HepG2 (cell line): ENCODE measurements around the gene ARFGAP3. TPM values are rescaled to one million over a fixed set of nuclear protein-coding genes. Genes with fewer than 3 reads are reported as not detected.
A peak's percentile ranks its signal among the peaks of the same experiment; 100 is the strongest.

Source experiments
- ATAC-seq: fragments of 200-7000 bp; cut with Tn5 transposase; 3 replicates; pipeline ENCODE4 v1.9.1; 2020; ENCODE audit warnings: mild to moderate bottlenecking, moderate library complexity
- BruUV-seq: library from RNA; stranded (reverse); fragments of 400-500 nt; replicated peaks from 2 replicates; lab custom pipeline; 2021; lab: Mats Ljungman, UMichigan
- CTCF ChIA-PET: fragments of 300-600 bp; formaldehyde crosslinking; extraction: SDS; loops from one replicate; lab custom pipeline; 2021; ENCODE audit warnings: low total read pairs, inconsistent platforms, low intra/inter-chr PET ratio; lab: Yijun Ruan, JAX
- POLR2A ChIA-PET: fragments of 350-600 bp; sonication (Branson Sonifier 250); formaldehyde crosslinking; loops from one replicate; lab custom pipeline; 2020; ENCODE audit warnings: antibody characterized with exemption, inconsistent platforms; lab: Yijun Ruan, JAX
- DNase-seq: peaks from one replicate; pipeline ENCODE4 v3.0.0-alpha.2; 2015; ENCODE audit warnings: low spot score
- FAIRE-seq: peaks from 3 replicates; lab custom pipeline; 2011; peaks lifted over from hg19 to GRCh38; lab: Jason Lieb, UNC
- H2AFZ ChIP-seq: one replicate; pipeline ENCODE4 v1.6.1; 2011; ENCODE audit warnings: low read length, inconsistent platforms
- H3K27ac ChIP-seq: fragments of 300-600 bp; 3 replicates; pipeline ENCODE4 v1.8.0; 2011; ENCODE audit warnings: mixed run types, mild to moderate bottlenecking, mixed read lengths, low read length, inconsistent platforms; ENCODE audit not compliant: insufficient read depth; ENCODE audit errors: extremely low read length
- H3K27me3 ChIP-seq, 2 experiments: fragments of 200-600 bp in 1 of 2; 2 replicates in 1 of 2; 3 replicates in 1 of 2; pipeline versions ENCODE4 v1.6.0 to v1.8.0; 2011; ENCODE audit warnings: low read length in 2 of 2, mild to moderate bottlenecking in 2 of 2, moderate library complexity in 2 of 2, inconsistent platforms in 1 of 2; ENCODE audit not compliant: insufficient read depth in 2 of 2, control insufficient read depth in 1 of 2
- H3K36me3 ChIP-seq, 2 experiments: fragments of 200-600 bp in 1 of 2; replicated peaks in 1 of 2; 2 replicates in 1 of 2; 3 replicates in 1 of 2; pipeline versions ENCODE4 v1.5.1 to v1.8.0; 2011; ENCODE audit warnings: low read length in 2 of 2, inconsistent platforms in 1 of 2; ENCODE audit not compliant: insufficient read depth in 2 of 2, control insufficient read depth in 1 of 2
- H3K4me1 ChIP-seq: 2 replicates; pipeline ENCODE4 v1.5.1; 2012; ENCODE audit warnings: low read length, inconsistent platforms; ENCODE audit not compliant: insufficient read depth
- H3K4me2 ChIP-seq: 2 replicates; pipeline ENCODE4 v1.6.0; 2011; ENCODE audit warnings: low read depth, low read length, inconsistent platforms
- H3K4me3 ChIP-seq, 3 experiments: fragments of 200-600 bp in 1 of 3; sonication (generic), shearing (Covaris generic) in 1 of 3; replicated peaks in 1 of 3; 2 replicates each; pipeline ENCODE4 v1.5.1; 2011 to 2016; ENCODE audit warnings: low read length in 3 of 3, inconsistent platforms in 2 of 3, low read depth in 2 of 3, mild to moderate bottlenecking in 2 of 3, control low read depth in 1 of 3, mixed read lengths in 1 of 3; ENCODE audit not compliant: insufficient read depth in 1 of 3
- H3K79me2 ChIP-seq: one replicate; pipeline ENCODE4 v1.6.1; 2011; ENCODE audit warnings: low read length, inconsistent platforms; ENCODE audit not compliant: insufficient read depth
- H3K9ac ChIP-seq: 2 replicates; pipeline ENCODE4 v1.6.0; 2011; ENCODE audit warnings: mild to moderate bottlenecking, low read depth, low read length, inconsistent platforms; ENCODE audit not compliant: insufficient read depth
- H3K9me3 ChIP-seq: 2 replicates; pipeline ENCODE4 v1.5.1; 2012; ENCODE audit warnings: mild to moderate bottlenecking, low read length
- H4K20me1 ChIP-seq: 2 replicates; pipeline ENCODE4 v1.6.0; 2011; ENCODE audit warnings: inconsistent platforms, mild to moderate bottlenecking, low read length, moderate library complexity; ENCODE audit not compliant: insufficient read depth
- CSRNP2 ChIP-seq: sonication (generic); formaldehyde crosslinking; conservative IDR thresholded peaks from 2 replicates; pipeline ENCODE4 v1.8.0; 2022; ENCODE audit warnings: low read depth, missing genetic modification reagents
- FOXA3 ChIP-seq: IDR thresholded peaks from 2 replicates; pipeline ENCODE4 v1.6.1; 2016; ENCODE audit warnings: missing genetic modification reagents, missing compliant biosample characterization
- HNF4A ChIP-seq: sonication (generic); formaldehyde crosslinking; IDR thresholded peaks from 2 replicates; pipeline ENCODE4 v1.4.0; 2020; ENCODE audit warnings: missing genetic modification reagents
- HNRNPK ChIP-seq: fragments of 200-400 bp; formaldehyde crosslinking; IDR thresholded peaks from 2 replicates; pipeline ENCODE4 v1.6.1; 2018; ENCODE audit warnings: low read length, low read depth, moderate library complexity, mild to moderate bottlenecking; ENCODE audit not compliant: poor library complexity, severe bottlenecking
- MTA1 ChIP-seq: sonication (generic); formaldehyde crosslinking; IDR thresholded peaks from 2 replicates; pipeline ENCODE4 v1.4.0; 2020; ENCODE audit warnings: missing genetic modification reagents, mild to moderate bottlenecking, borderline replicate concordance
- NPAS2 ChIP-seq: sonication (generic); formaldehyde crosslinking; IDR thresholded peaks from 2 replicates; pipeline ENCODE4 v1.8.0; 2022; ENCODE audit warnings: mild to moderate bottlenecking, missing genetic modification reagents, borderline replicate concordance
- RCOR2 ChIP-seq: IDR thresholded peaks from 2 replicates; pipeline ENCODE4 v1.6.1; 2016; ENCODE audit warnings: missing biosample characterization, missing genetic modification reagents
- RFXAP ChIP-seq: sonication (generic); formaldehyde crosslinking; IDR thresholded peaks from 2 replicates; pipeline ENCODE4 v1.4.0; 2020; ENCODE audit warnings: missing genetic modification reagents, borderline replicate concordance
- RXRB ChIP-seq: IDR thresholded peaks from 2 replicates; pipeline ENCODE4 v1.6.1; 2016; ENCODE audit warnings: borderline replicate concordance, missing genetic modification reagents, missing compliant biosample characterization
- TGIF2 ChIP-seq: IDR thresholded peaks from 2 replicates; pipeline ENCODE4 v1.6.1; 2016; ENCODE audit warnings: control low read depth, missing compliant biosample characterization
- ZFP91 ChIP-seq: sonication (generic); formaldehyde crosslinking; IDR thresholded peaks from 2 replicates; pipeline ENCODE4 v1.9.0; 2022; ENCODE audit warnings: missing genetic modification reagents, mild to moderate bottlenecking, borderline replicate concordance
- ZNF354B ChIP-seq: sonication (generic); formaldehyde crosslinking; IDR thresholded peaks from 2 replicates; pipeline ENCODE4 v1.8.0; 2022; ENCODE audit warnings: mild to moderate bottlenecking, missing genetic modification reagents
- ZSCAN21 ChIP-seq: sonication (generic); formaldehyde crosslinking; IDR thresholded peaks from 2 replicates; pipeline ENCODE4 v1.8.0; 2022; ENCODE audit warnings: mild to moderate bottlenecking, missing genetic modification reagents, moderate library complexity, borderline replicate concordance
- ZSCAN29 ChIP-seq: sonication (generic); formaldehyde crosslinking; conservative IDR thresholded peaks from 2 replicates; pipeline ENCODE4 v1.4.0; 2020; ENCODE audit warnings: mild to moderate bottlenecking, missing genetic modification reagents
- WGBS: methylation state at CpG from one replicate; pipeline ENCODE4 v1.1.6; 2017; ENCODE audit warnings: low lambda C conversion rate; 5-methylcytosine and 5-hydroxymethylcytosine counted together
- in situ Hi-C: cut with HindIII; loops from 2 replicates; pipeline ENCODE4 v1.10.0; 2017; ENCODE audit warnings: low pct_unique_long_range_greater_than_20kb; ENCODE audit not compliant: extremely low pct_ligation_motif_present
- intact Hi-C: fragments of 100-400 bp; cut with micrococcal nuclease; formaldehyde crosslinking; loops from one replicate; pipeline ENCODE4 v1.10.0; 2022; ENCODE audit not compliant: unreplicated experiment
- polyA plus RNA-seq, 8 experiments: library from polyadenylated mRNA; depleted of rRNA in 3 of 8; stranded (reverse) in 7 of 8; unstranded in 1 of 8; fragments of >200 nt; fragmentation: Illumina TruSeq in 4 of 8; extraction: Trizol in 4 of 8; gene quantifications; 2 replicates each; pipeline versions ENCODE4 v1.2.1 to v1.2.3, GENCODE V29; 2011 to 2016; ENCODE audit warnings: low read depth in 4 of 8, missing spikeins in 1 of 8, mixed read lengths in 1 of 8; ENCODE audit not compliant: insufficient read depth in 1 of 8
- total RNA-seq, 5 experiments: library from RNA; depleted of rRNA; stranded (reverse); fragments of >200 nt; fragmentation: Illumina TruSeq; extraction: Trizol; gene quantifications; 2 replicates each; pipeline ENCODE4 v1.2.3, GENCODE V29; 2016; ENCODE audit warnings: low read depth in 1 of 5
- TF ChIP-seq, protein P1 (sequence below): sonication (generic); formaldehyde crosslinking; IDR thresholded peaks from 2 replicates; pipeline ENCODE4 v1.8.0; 2022; ENCODE audit warnings: mild to moderate bottlenecking, missing genetic modification reagents

ARFGAP3 gene
- total and polyA plus RNA-seq, 2 of the 13 experiments (the other 11 are each of a cell fraction or from before 2014, with no cell fraction given), result 41.7 to 61.6 TPM

DNA sequence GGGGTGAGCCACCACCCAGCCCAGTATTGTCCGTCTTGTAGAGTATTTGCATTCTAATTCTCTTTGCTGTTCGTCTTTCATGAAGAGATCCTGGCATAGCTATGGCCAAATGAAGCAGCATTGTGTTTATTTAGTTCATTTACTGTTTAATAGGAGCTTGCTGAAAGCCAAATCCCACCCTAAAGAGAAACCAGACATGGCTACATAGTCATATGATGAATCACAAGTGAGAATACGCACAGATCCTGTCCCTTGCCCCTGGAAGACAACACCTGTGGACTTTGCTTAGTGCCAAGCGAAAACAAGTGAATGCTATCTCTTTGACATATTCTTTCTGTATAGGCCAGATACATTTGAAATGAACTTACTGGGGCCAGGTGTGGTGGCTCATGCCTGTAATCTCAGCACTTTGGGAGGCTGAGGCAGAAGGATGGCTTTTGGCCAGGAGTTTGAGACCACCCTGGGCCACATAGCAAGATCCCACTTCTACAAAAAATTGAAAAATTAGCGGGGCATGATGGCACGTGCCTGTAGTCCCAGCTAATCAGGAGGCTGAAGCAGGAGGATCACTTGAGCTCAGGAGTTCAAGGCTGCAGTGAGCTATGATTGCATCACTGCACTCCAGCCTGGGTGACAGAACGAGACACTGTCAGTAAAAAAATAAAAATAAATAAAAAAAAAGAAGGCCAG is 5.1 kb upstream of the ARFGAP3 start:
- ChIA-PET POLR2A (interaction anchor here (1.1 kb wide), 1 partner anchor 153 kb away, joined by 4 read pairs; the partner anchor contains the start of gene PACSIN2), CTCF (no interaction called here)
- H3K4me1 ChIP-seq, result peaks cover 33% of the 10 kb centered on the region
- H3K36me3 ChIP-seq, result no peaks in the 10 kb centered on the region; a peak in 1 of 5 replicates
- H4K20me1 ChIP-seq, result no peaks in the 10 kb centered on the region
- H3K27me3 ChIP-seq, result no peaks in the 10 kb centered on the region
- no TSS peak for BruUV-seq
- DNase-seq, result peak; percentile 62
- H2AFZ ChIP-seq, result no peak overlapping the region
- intact Hi-C loops (no loop called here), in situ Hi-C loops (no loop called here)
- H3K27ac ChIP-seq, result peak overlapping the region; percentile 34
- H3K9me3 ChIP-seq, result no peaks in the 10 kb centered on the region
- no peaks in the 10 kb centered on the region for H3K79me2 ChIP-seq
- ATAC-seq, result peak; percentile 11; the same call in 1 of the 3 replicates
- 63% methylated on average over 7 of the region's 7 CpGs for WGBS
- no peak overlapping the region for H3K4me3 ChIP-seq
- H3K4me2 ChIP-seq, result no peak overlapping the region; the same call in 1 of the 2 replicates
- FAIRE-seq, result no peak
- H3K9ac ChIP-seq, result no peak overlapping the region
- TF ChIP-seq ZSCAN21 (CRISPR knock-in tag) (no peak), ZSCAN29 (CRISPR knock-in tag) (no peak), HNRNPK (no peak), MTA1 (CRISPR knock-in tag) (no peak), HNF4A (peak; percentile 31; the same call in 1 of the 2 replicates), ZFP91 (CRISPR knock-in tag) (no peak), TGIF2 (CRISPR knock-in tag) (no peak), NPAS2 (no peak), RXRB (CRISPR knock-in tag) (0 out of 2 replicates have a peak, but pooled peaks have one; percentile 12), ZNF354B (CRISPR knock-in tag) (no peak), FOXA3 (CRISPR knock-in tag) (0 out of 2 replicates have a peak, but pooled peaks have one; percentile 18), CSRNP2 (no peak), RCOR2 (0 out of 2 replicates have a peak, but pooled peaks have one; percentile 14), RFXAP (CRISPR knock-in tag) (no peak)
- TF ChIP-seq, protein P1, sequence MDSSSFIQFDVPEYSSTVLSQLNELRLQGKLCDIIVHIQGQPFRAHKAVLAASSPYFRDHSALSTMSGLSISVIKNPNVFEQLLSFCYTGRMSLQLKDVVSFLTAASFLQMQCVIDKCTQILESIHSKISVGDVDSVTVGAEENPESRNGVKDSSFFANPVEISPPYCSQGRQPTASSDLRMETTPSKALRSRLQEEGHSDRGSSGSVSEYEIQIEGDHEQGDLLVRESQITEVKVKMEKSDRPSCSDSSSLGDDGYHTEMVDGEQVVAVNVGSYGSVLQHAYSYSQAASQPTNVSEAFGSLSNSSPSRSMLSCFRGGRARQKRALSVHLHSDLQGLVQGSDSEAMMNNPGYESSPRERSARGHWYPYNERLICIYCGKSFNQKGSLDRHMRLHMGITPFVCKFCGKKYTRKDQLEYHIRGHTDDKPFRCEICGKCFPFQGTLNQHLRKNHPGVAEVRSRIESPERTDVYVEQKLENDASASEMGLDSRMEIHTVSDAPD (CRISPR knock-in tag), result no peak
